GM18499 (cell line): Measurements from ENCODE around the gene DNAJC18.

Experiments used
- ATAC-seq: cut with Tn5 transposase; IDR thresholded peaks from one replicate; pipeline ENCODE4 v1.9.1; 2021; ENCODE audit warnings: moderate number of reproducible peaks; ENCODE audit not compliant: insufficient read depth, unreplicated experiment

The DNAJC18 gene

GRCh38 chr5:139407517-139407916 is 31.8 kb downstream of the DNAJC18 start:
- ATAC-seq: no peak

GRCh38 chr5:139406963-139407362 is 32.4 kb downstream of the DNAJC18 start:
- ATAC-seq: no peak

- ATAC-seq: no peak
Observed at GRCh38 chr5:139404484-139404840, 34.9 kb downstream of the DNAJC18 start.

GRCh38 chr5:139403787-139404483 is 35.4 kb downstream of the DNAJC18 start, which contains the start of gene SPATA24:
Gene SPATA24 (minus strand): TSS chr5:139404089. CDS start chr5:139404060, 29 bp downstream.
- ATAC-seq: peak; percentile 59

GRCh38 chr5:139403418-139403786 is 35.9 kb downstream of the DNAJC18 start:
- ATAC-seq: no peak

GRCh38 chr5:139402561-139403158 is 36.7 kb downstream of the DNAJC18 start:
- ATAC-seq: no peak

- ATAC-seq: no peak
Observed at GRCh38 chr5:139401546-139401945, 37.8 kb downstream of the DNAJC18 start.

- ATAC-seq: no peak
Observed at GRCh38 chr5:139399501-139400121, 39.7 kb downstream of the DNAJC18 start.

GRCh38 chr5:139397921-139398320 is 41.4 kb downstream of the DNAJC18 start:
- ATAC-seq: no peak

- ATAC-seq: no peak
Observed at GRCh38 chr5:139396691-139397090, 42.6 kb downstream of the DNAJC18 start.

GRCh38 chr5:139395844-139396640 is 43.3 kb downstream of the DNAJC18 start:
- ATAC-seq: no peak

GRCh38 chr5:139394654-139395566 is 44.4 kb downstream of the DNAJC18 start, which contains the start of gene PROB1:
Gene PROB1 (minus strand): TSS chr5:139395104. CDS start chr5:139395081, 23 bp downstream.
- no peak for ATAC-seq

GRCh38 chr5:139394123-139394653 is 45.1 kb downstream of the DNAJC18 start:
- ATAC-seq: no peak

GRCh38 chr5:139393497-139394122 is 45.7 kb downstream of the DNAJC18 start:
- no peak for ATAC-seq

GRCh38 chr5:139392678-139393496 is 46.4 kb downstream of the DNAJC18 start:
- ATAC-seq: peak; percentile 23

GRCh38 chr5:139392324-139392677 is 47.0 kb downstream of the DNAJC18 start:
- ATAC-seq: no peak

- no peak for ATAC-seq
Observed at GRCh38 chr5:139391570-139392323, 47.6 kb downstream of the DNAJC18 start.
